Lower leg skin (tissue), 4 donors: ENCODE measurements around the gene PLEKHH3. TPM values are rescaled to one million over a fixed set of nuclear protein-coding genes. Genes with fewer than 3 reads are reported as not detected.
A peak's percentile ranks its signal among the peaks of the same experiment; 100 is the strongest.
"Not testable (repeated sequence)": the region's sequence is repeated elsewhere in the genome, so short reads cannot be mapped to it uniquely, and the experiment has no call there.

Experiments used
- DNase-seq, 2 donors: peaks; one replicate each; pipeline ENCODE4 v3.0.0-alpha.2; 2019; ENCODE audit warnings: low spot score in 2 of 2
- H3K4me3 ChIP-seq: fragments of 200-600 bp; sonication (generic); 2 replicates; pipeline ENCODE4 v1.5.1; 2017; ENCODE audit warnings: mild to moderate bottlenecking, low read depth; ENCODE audit not compliant: poor library complexity, severe bottlenecking
- CTCF ChIP-seq, 3 donors: fragments of 450-650 bp; IDR thresholded peaks; one replicate each; pipeline ENCODE4 v1.5.1; 2016; ENCODE audit warnings: antibody characterized with exemption in 3 of 3, mild to moderate bottlenecking in 3 of 3, moderate library complexity in 2 of 3
- POLR2A ChIP-seq, 2 donors: fragments of 450-650 bp; IDR thresholded peaks; one replicate each; pipeline ENCODE4 v1.6.1; 2016 to 2017; ENCODE audit warnings: antibody characterized with exemption in 2 of 2, mild to moderate bottlenecking in 1 of 2, moderate library complexity in 1 of 2
- WGBS, 2 donors: methylation state at CpG; one replicate each; pipeline ENCODE4 v1.1.5; 2018; 5-methylcytosine and 5-hydroxymethylcytosine counted together
- intact Hi-C: fragments of 100-400 bp; cut with DNase I; formaldehyde crosslinking; loops from one replicate; pipeline ENCODE4 v1.15.0; 2023; ENCODE audit warnings: low total_unique reads
- microRNA-seq, 2 donors: library from miRNA; unstranded; fragments of <30 nt; microRNA quantifications; one replicate each; pipeline ENCODE4, GENCODE V29; 2016; ENCODE audit warnings: borderline replicate concordance in 2 of 2, borderline number of aligned reads in 1 of 2
- total RNA-seq, 4 donors: library from RNA; depleted of rRNA; stranded (reverse); fragments of >200 nt; gene quantifications; one replicate each; pipeline ENCODE4 v1.1.0, GENCODE V29; 2016

The PLEKHH3 gene
- total RNA-seq, 4 donors from 2014 or later: 36.1 to 66.6 (median 44.0) TPM

GRCh38 chr17:42623732-42624596, 52.8 kb downstream of the PLEKHH3 start:
- TF ChIP-seq CTCF (IDR thresholded peaks at IDR 0.05) (no peak), POLR2A (IDR thresholded peaks at IDR 0.05) (no peak)
- no peak overlapping the region for H3K4me3 ChIP-seq
- intact Hi-C loops: no loop called here
- DNase-seq: peak in 1 of 2 donors; percentile 32
- 59 to 70% methylated on average over 7 of the region's 7 CpGs for WGBS, 2 donors

- WGBS, 2 donors: 80 to 84% methylated on average over 2 of the region's 2 CpGs
- H3K4me3 ChIP-seq: no peak overlapping the region
- TF ChIP-seq CTCF (IDR thresholded peaks at IDR 0.05) (no peak), POLR2A (IDR thresholded peaks at IDR 0.05) (no peak)
- intact Hi-C loops: no loop called here
- DNase-seq: no peak
These were observed 53.5 kb downstream of the PLEKHH3 start for GRCh38 chr17:42623271-42623670.

GRCh38 chr17:42621987-42622386, 54.8 kb downstream of the PLEKHH3 start:
- H3K4me3 ChIP-seq, intact Hi-C loops, DNase-seq: not testable (repeated sequence)
- 90 to 96% methylated on average over 3 of the region's 3 CpGs for WGBS, 2 donors

GRCh38 chr17:42618442-42619150, 58.2 kb downstream of the PLEKHH3 start:
- 52 to 53% methylated on average over 9 of the region's 9 CpGs for WGBS, 2 donors
- intact Hi-C loops: no loop called here

GRCh38 chr17:42617956-42618431, 58.8 kb downstream of the PLEKHH3 start:
- no peak overlapping the region for H3K4me3 ChIP-seq
- no peak for TF ChIP-seq POLR2A (IDR thresholded peaks at IDR 0.05)
- TF ChIP-seq CTCF (IDR thresholded peaks at IDR 0.05): no peak
- intact Hi-C loops: no loop called here
- DNase-seq: no peak
- WGBS, 2 donors: 30 to 39% methylated on average over 4 of the region's 4 CpGs

More at GRCh38 chr17:42618442-42619150, 58.2 kb downstream of the PLEKHH3 start:
- no peak for DNase-seq
- no peak overlapping the region for H3K4me3 ChIP-seq
- TF ChIP-seq POLR2A (IDR thresholded peaks at IDR 0.05): no peak
- no peak for TF ChIP-seq CTCF (IDR thresholded peaks at IDR 0.05)

Small RNA genes lying within 50 kb of the gene (microRNA-seq; reads per million reads assigned to microRNA genes)
- 0.57 to 0.68 reads per million in 2 donors for gene MIR6780A

Other genes starting within 250 kb of the PLEKHH3 start
- gene ATP6V0A1, start 218.1 kb downstream of the PLEKHH3 start, total RNA-seq: 10 to 100 TPM; 87.6 to 95.3 (median 91.3) TPM
- 10 to 100 TPM; 32.9 to 50.5 (median 36.7) TPM for gene NAGLU, start 140.8 kb downstream of the PLEKHH3 start, total RNA-seq
- 1 to 10 TPM; 2.3 to 6.6 (median 4.6) TPM for gene HSD17B1, start 124.1 kb downstream of the PLEKHH3 start, total RNA-seq
- 10 to 100 TPM; 32.4 to 49.5 (median 41.7) TPM for gene COASY, start 114.8 kb downstream of the PLEKHH3 start, total RNA-seq
- 10 to 100 TPM; 37.8 to 43.2 (median 39.3) TPM for gene MLX, start 109.9 kb downstream of the PLEKHH3 start, total RNA-seq
- 1 to 10 TPM in 2 of 4 donors, under 1 TPM in 2; 0.67 to 3.6 (median 1.8) TPM for gene PSMC3IP, start 99.3 kb downstream of the PLEKHH3 start, total RNA-seq
- 100 to 1,000 TPM in 1 of 4 donors, 10 to 100 TPM in 3; 69.4 to 106 (median 84.3) TPM for gene RETREG3, start 67.6 kb downstream of the PLEKHH3 start, total RNA-seq
- 10 to 100 TPM; 54.4 to 61.1 (median 56.7) TPM for gene TUBG1, start 67.3 kb downstream of the PLEKHH3 start, total RNA-seq
- gene TUBG2, start 17.7 kb downstream of the PLEKHH3 start, total RNA-seq: 10 to 100 TPM; 10.6 to 19.3 (median 13.7) TPM
- gene CCR10, start 4.8 kb upstream of the PLEKHH3 start, total RNA-seq: 1 to 10 TPM in 2 of 4 donors, not detected in 2; 1.4 to 1.6 TPM
- 1 to 10 TPM in 1 of 4 donors, under 1 TPM in 3; 0.13 to 1.5 (median 0.65) TPM for gene CNTNAP1, start 5.5 kb upstream of the PLEKHH3 start, total RNA-seq
- 10 to 100 TPM; 32.7 to 71.9 (median 43.9) TPM for gene EZH1, start 68.0 kb upstream of the PLEKHH3 start, total RNA-seq
- gene RAMP2, start 84.2 kb upstream of the PLEKHH3 start, total RNA-seq: 10 to 100 TPM in 3 of 4 donors, 1 to 10 TPM in 1; 9.6 to 34.2 (median 12.0) TPM
- gene VPS25, start 96.5 kb upstream of the PLEKHH3 start, total RNA-seq: 10 to 100 TPM; 39.2 to 79.8 (median 61.0) TPM
- gene WNK4, start 103.6 kb upstream of the PLEKHH3 start, total RNA-seq: 1 to 10 TPM in 1 of 4 donors, under 1 TPM in 1, not detected in 2; 0.62 to 1.0 TPM
- gene COA3, start 121.7 kb upstream of the PLEKHH3 start, total RNA-seq: 10 to 100 TPM; 40.7 to 64.0 (median 61.1) TPM
- 1 to 10 TPM in 1 of 4 donors, under 1 TPM in 1, not detected in 2; 0.17 to 1.4 TPM for gene CNTD1, start 121.9 kb upstream of the PLEKHH3 start, total RNA-seq
- gene BECN1, start 147.3 kb upstream of the PLEKHH3 start, total RNA-seq: 100 to 1,000 TPM in 2 of 4 donors, 10 to 100 TPM in 2; 70.7 to 113 (median 93.0) TPM
- gene PSME3, start 156.4 kb upstream of the PLEKHH3 start, total RNA-seq: 10 to 100 TPM; 56.2 to 82.0 (median 75.1) TPM
- gene AOC2, start 167.6 kb upstream of the PLEKHH3 start, total RNA-seq: 1 to 10 TPM in 3 of 4 donors, under 1 TPM in 1; 0.52 to 2.4 (median 1.2) TPM
- 10 to 100 TPM in 1 of 4 donors, 1 to 10 TPM in 3; 4.7 to 11.2 (median 8.1) TPM for gene AOC3, start 174.2 kb upstream of the PLEKHH3 start, total RNA-seq
- not detected for gene G6PC1, start 223.8 kb upstream of the PLEKHH3 start, total RNA-seq